Adipocyte (in vitro differentiated cells): ENCODE data around the gene MRPL20.
"Not testable (repeated sequence)": the region's sequence is repeated elsewhere in the genome, so short reads cannot be mapped to it uniquely, and the experiment has no call there.

Source experiments
- DNase-seq: peaks from one replicate; pipeline ENCODE4 v3.0.0-alpha.2; 2015; ENCODE audit warnings: low read depth
- H3K27me3 ChIP-seq: replicated peaks from 2 replicates; pipeline ENCODE4 v1.7.0; 2013; ENCODE audit warnings: mild to moderate bottlenecking, low read length, moderate library complexity; ENCODE audit not compliant: control insufficient read depth, insufficient read depth
- H3K36me3 ChIP-seq: 2 replicates; pipeline ENCODE4 v1.7.0; 2013; ENCODE audit warnings: low read length, mild to moderate bottlenecking, moderate library complexity; ENCODE audit not compliant: control insufficient read depth, insufficient read depth, severe bottlenecking
- H3K4me1 ChIP-seq: 2 replicates; pipeline ENCODE4 v1.7.0; 2013; ENCODE audit warnings: mild to moderate bottlenecking, low read length, moderate library complexity; ENCODE audit not compliant: control insufficient read depth, insufficient read depth
- H3K4me3 ChIP-seq: 2 replicates; pipeline ENCODE4 v1.7.0; 2013; ENCODE audit warnings: mild to moderate bottlenecking, low read length, moderate library complexity
- H3K9ac ChIP-seq: 2 replicates; pipeline ENCODE4 v1.7.0; 2013; ENCODE audit warnings: mild to moderate bottlenecking, low read length, moderate library complexity
- H3K9me3 ChIP-seq: 2 replicates; pipeline ENCODE4 v1.7.0; 2013; ENCODE audit warnings: mild to moderate bottlenecking, low read length, moderate library complexity; ENCODE audit not compliant: control insufficient read depth

Gene MRPL20

DNA sequence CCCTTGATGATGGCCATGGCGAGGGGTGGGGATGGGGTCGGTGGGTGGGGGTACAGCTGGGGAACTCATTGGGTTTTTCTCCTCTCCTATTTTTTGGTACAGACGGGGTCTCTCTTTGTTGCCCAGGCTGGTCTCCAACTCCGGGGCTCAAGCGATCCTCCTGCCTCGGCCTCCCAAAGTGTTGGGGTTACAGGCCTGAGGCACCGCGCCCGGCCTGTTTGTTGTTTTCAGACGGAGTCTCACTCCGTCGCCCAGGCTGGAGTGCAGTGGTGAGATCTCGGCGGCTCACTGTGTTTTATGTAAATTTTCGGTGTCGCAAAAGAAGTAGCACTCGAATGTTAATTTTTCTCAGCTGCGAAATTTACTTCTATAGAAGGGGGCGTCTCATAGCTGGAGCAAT, 39.5 kb upstream of the MRPL20 start:
- H3K9ac ChIP-seq, H3K4me1 ChIP-seq, H3K36me3 ChIP-seq, DNase-seq, H3K27me3 ChIP-seq, H3K9me3 ChIP-seq, H3K4me3 ChIP-seq: not testable (repeated sequence)

DNA sequence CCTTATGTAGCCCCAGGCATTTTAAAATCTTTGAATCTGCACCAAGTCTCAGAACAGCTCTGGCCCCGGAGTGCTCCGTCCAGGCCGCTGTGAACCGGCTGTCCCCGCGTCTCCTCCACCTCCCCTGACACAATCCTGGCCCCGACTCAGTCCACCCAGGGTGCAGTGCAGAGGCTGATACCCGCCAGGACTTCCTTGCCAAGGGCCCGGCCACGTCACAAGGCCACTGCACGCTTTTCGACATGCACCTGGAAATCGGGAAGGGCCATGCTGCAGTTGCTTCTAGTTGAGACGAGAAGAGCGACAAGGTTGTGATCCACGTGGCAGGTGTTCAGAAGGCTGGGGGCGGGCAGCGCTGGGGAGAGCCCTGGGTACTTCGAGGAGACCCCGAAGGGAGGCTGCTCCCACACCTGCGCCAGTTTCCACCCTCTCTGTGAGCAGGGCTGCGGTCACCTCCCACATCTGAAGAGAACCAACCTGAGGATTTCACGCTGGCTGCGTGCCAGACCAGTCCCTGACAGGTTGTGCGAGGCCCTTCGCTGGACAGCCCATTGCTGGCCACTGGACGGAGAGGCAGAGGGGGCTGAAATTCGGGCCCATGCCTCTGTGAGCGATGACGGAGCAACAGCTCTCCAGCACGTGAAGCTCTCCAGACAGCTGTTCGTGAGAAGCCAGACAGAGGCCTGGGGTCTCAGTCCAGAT, 35.1 kb upstream of the MRPL20 start:
- Histone ChIP-seq H3K36me3 (no peaks in the 10 kb centered on the region), H3K27me3 (no peaks in the 10 kb centered on the region), H3K9ac (no peak overlapping the region), H3K4me1 (peaks cover 7% of the 10 kb centered on the region), H3K4me3 (no peak overlapping the region), H3K9me3 (no peaks in the 10 kb centered on the region)
- no peak for DNase-seq

DNA sequence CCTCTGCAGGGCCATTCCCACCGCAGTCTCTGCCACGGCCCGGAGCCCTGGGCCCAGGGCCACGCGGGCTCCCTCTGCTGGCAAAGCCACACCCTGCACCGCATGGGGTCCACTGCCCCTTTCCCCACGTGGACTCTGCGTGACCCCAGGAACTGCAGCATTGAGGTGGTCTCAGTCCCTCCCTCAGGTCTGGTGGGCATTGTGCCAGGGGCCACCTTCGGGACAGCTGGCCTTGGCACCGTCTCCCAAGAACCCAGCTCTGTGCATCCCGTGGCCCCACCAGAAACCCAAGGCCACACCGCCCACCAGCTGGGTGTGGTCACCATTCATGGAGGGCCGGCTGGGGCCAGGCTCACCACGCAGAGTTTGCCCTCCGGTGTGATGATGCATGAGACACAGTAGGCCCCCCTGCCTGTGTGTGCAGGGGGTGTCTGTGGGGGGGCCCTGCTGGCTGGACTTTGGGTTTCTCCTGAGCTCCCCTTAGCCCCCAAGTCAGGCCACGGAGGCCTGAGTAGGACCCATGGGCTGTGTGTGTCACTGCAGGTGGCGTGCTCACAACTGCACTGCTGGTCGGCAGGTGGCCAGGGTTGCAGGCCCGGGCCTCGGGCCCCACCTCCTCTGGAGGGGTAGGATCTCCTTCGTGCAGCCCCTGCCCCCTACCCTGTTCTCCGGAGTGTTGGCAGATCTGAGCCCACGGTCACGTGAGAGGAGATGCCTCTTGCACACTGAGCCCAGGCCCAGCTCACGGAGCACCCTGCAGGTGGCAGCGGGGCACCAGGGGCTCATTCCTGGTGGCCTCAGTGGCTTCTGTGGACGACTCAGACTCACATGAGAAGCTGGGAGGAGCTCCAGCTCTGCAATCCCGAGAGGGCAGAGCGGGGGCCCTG, 34.2 kb upstream of the MRPL20 start:
- DNase-seq, result peak; percentile 65

DNA sequence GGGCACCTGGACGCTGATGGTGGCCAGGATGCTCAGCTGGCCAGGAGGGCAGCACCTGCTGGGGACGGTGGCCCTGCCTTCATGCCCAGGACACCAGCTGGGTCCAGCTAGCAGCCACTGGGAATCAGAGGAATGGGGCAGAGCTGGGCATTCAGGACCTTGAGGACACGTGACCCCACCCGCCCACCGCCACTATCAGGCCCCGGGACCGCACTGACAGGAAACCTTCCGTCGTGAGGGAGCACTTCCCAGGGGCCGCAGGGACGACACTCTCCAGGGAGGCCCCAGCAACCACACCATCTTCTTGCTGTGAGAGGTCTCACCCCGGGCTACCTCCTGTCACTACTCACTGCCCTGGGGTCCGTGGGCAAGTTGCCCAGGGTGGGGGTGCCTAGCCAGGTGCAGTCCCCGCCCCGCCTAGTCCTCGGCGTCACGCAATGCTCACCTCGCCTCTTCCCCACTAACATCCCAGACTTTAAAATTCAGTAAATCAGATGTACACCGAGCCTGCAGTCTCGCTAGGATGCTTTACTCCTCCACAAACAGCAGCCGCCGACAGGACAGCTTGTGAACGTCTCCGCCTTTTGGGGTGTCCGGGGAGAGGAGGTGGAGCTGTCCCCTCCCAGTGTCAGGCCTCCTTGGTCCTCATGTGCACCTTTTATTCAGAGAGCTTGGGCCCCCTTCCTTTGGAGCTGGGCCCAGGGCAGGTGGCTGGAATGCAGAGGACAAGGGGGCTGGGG, 33.3 kb upstream of the MRPL20 start:
- Histone ChIP-seq H3K4me1 (peaks cover 7% of the 10 kb centered on the region), H3K27me3 (no peaks in the 10 kb centered on the region), H3K9ac (no peak overlapping the region), H3K4me3 (no peak overlapping the region), H3K36me3 (no peaks in the 10 kb centered on the region), H3K9me3 (no peaks in the 10 kb centered on the region)
- no peak for DNase-seq

More for the DNA sequence above, 34.2 kb upstream of the MRPL20 start:
- Histone ChIP-seq H3K9ac (no peak overlapping the region), H3K36me3 (no peaks in the 10 kb centered on the region), H3K4me1 (peaks cover 7% of the 10 kb centered on the region), H3K4me3 (no peak overlapping the region), H3K27me3 (no peaks in the 10 kb centered on the region), H3K9me3 (no peaks in the 10 kb centered on the region)

DNA sequence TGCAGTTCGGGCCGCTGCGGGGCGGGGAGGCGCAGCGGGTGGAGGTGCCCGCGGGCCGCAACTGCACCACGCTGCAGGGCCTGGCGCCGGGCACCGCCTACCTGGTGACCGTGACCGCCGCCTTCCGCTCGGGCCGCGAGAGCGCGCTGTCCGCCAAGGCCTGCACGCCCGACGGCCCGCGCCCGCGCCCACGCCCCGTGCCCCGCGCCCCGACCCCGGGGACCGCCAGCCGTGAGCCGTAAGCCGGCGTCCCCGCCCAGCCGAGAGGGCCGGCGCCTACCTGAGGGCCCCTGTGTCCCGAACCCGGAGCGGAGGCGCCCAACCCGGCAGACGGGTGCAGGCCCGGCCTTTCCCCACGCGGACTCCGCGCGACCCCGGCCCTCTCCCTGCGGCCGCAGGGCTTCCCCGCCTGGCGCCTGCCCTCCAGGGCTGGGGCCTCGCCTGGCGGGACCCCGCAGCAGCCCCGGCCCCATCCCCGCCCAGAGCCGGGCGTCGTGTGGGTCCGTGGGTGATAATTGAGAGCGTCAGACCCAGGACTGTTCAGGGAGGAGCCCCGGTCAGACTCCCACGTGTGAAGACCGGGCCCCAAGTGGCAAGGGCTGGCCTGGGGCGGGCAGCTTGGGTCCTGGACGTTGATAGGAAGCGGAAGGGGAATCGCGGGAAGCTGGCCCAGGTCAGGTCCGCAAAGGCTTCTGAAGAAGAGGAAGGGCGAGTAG, 32.6 kb upstream of the MRPL20 start:
- no peak for DNase-seq
- no peaks in the 10 kb centered on the region for H3K36me3 ChIP-seq
- H3K9ac ChIP-seq, result no peak overlapping the region
- no peaks in the 10 kb centered on the region for H3K9me3 ChIP-seq
- H3K4me1 ChIP-seq, result peaks cover 7% of the 10 kb centered on the region
- H3K4me3 ChIP-seq, result no peak overlapping the region
- no peaks in the 10 kb centered on the region for H3K27me3 ChIP-seq

DNA sequence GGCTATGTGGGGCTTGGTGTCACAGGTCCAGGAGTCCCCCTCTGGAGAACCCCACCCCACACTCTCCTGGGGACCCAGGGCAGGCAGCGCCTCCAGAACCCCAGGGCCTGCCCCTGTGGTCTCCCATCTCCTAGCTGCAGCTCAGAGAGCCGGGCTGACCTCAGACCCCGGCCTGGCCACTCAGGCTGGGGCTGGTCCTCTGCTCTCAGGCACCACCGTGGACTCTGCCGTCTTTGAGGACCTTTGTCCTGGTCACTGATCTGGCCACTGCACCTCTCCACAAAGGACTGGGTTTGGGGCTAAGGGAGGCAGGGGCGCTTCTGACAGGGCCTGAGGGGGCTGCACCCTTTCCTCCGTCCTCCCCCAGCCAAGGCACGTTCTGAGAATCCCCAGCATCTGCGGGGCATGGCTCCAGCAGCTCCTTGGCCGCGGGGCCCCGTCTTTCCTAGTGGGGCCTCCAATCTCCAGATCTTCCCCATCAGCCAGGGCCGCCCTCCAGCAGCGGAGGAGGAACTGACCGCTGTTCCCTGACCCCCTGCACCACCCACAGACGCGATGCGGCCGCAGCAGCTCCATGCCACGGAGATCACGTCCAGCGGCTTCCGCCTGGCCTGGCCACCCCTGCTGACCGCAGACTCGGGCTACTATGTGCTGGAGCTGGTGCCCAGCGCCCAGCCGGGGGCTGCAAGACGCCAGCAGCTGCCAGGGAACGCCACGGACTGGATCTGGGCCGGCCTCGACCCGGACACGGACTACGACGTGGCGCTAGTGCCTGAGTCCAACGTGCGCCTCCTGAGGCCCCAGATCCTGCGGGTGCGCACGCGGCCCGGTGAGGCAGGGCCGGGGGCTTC, 31.7 kb upstream of the MRPL20 start:
- no peak for DNase-seq
- H3K4me1 ChIP-seq, result peaks cover 7% of the 10 kb centered on the region

DNA sequence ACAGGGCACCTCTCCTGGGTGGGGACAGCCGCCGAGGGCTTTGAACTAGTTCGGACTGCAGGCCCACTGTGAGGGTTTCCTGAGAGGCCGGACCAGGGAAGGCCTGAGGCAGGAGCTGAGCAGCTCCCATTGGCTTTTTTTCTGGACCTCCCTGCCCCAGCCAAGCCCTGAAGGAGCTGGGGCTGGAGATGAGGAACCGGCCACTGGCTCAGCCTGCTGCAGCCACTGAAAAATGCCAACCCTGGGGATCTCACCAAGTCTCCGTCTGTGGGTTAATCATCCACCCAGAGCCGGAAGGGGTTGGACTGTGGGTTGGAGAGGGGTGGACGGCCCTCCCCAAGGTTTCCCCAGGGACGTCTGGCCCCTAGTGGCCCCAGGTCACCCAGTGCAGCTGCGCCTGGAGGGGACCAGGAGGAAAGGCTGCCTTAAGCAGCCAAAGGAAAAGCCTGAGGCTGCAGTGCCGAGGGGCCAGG, 30.8 kb upstream of the MRPL20 start:
- Histone ChIP-seq H3K4me3 (no peak overlapping the region), H3K4me1 (peaks cover 14% of the 10 kb centered on the region), H3K36me3 (no peaks in the 10 kb centered on the region), H3K9ac (no peak overlapping the region), H3K9me3 (no peaks in the 10 kb centered on the region), H3K27me3 (no peaks in the 10 kb centered on the region)
- no peak for DNase-seq

More for the DNA sequence above, 31.7 kb upstream of the MRPL20 start:
- no peaks in the 10 kb centered on the region for H3K9me3 ChIP-seq
- H3K4me3 ChIP-seq, result no peak overlapping the region
- no peaks in the 10 kb centered on the region for H3K36me3 ChIP-seq
- no peaks in the 10 kb centered on the region for H3K27me3 ChIP-seq
- no peak overlapping the region for H3K9ac ChIP-seq

DNA sequence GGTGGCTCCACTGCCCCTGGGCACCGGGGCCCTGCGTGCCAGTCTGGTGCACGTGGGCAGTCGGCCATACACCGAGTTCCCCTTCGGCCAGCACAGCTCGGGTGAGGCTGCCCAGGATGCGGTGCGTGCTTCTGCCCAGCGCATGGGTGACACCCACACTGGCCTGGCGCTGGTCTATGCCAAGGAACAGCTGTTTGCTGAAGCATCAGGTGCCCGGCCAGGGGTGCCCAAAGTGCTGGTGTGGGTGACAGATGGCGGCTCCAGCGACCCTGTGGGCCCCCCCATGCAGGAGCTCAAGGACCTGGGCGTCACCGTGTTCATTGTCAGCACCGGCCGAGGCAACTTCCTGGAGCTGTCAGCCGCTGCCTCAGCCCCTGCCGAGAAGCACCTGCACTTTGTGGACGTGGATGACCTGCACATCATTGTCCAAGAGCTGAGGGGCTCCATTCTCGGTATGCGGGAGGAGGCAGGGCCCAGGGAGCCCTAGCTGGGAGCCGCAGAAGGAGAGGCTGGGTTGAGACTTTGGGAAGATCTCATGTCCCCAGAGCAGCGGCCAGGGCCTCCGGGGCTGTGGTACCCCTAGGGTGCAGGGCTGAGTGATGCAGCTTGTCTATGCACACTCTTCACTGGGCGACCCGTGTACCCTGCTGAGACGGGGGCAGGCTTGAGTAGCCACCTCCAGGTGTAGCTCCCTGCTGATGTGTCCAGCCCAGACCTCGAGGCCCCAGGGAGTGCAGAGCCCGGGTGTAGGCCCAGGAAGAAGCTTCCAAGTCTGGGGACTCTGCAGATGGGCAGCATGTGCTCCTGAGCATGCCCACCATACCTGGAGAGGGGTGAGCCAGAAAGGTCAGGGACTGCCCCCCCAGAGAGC, 30.2 kb upstream of the MRPL20 start:
- H3K4me3 ChIP-seq, result no peak overlapping the region
- H3K9ac ChIP-seq, result no peak overlapping the region
- no peaks in the 10 kb centered on the region for H3K36me3 ChIP-seq
- no peaks in the 10 kb centered on the region for H3K27me3 ChIP-seq
- peaks cover 17% of the 10 kb centered on the region for H3K4me1 ChIP-seq
- DNase-seq, result no peak
- no peaks in the 10 kb centered on the region for H3K9me3 ChIP-seq

DNA sequence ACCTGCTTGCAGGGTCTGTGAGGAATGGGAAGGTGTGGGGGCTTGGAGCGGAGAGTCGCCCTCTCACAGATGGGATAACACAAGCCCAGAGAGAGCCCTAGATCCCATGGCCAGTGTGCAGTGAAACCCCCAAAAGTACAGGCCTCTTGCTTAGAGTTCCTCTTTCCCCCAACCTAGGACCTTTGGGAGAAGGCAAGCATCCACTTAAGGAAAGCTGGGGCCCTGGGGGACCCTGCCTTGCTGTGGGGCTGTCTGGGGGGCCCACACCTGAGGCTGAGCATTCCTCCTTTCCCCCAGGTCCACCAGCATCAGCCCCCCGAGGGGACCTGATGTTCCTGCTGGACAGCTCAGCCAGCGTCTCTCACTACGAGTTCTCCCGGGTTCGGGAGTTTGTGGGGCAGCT, 29.5 kb upstream of the MRPL20 start:
- Histone ChIP-seq H3K9me3 (no peaks in the 10 kb centered on the region), H3K4me3 (no peak overlapping the region), H3K27me3 (no peaks in the 10 kb centered on the region), H3K4me1 (peaks cover 23% of the 10 kb centered on the region), H3K9ac (no peak overlapping the region), H3K36me3 (no peaks in the 10 kb centered on the region)
- no peak for DNase-seq
